Ovary (tissue), 3 donors: ENCODE results near the gene SLC25A41.

Experiments used
- EP300 ChIP-seq: sonication (generic); formaldehyde crosslinking; IDR thresholded peaks from one replicate; pipeline ENCODE4 v1.6.1; 2017; ENCODE audit warnings: antibody characterized with exemption
- POLR2A ChIP-seq: fragments of 450-650 bp; IDR thresholded peaks from one replicate; pipeline ENCODE4 v1.6.1; 2017; ENCODE audit warnings: antibody characterized with exemption, mild to moderate bottlenecking, moderate library complexity
- TF ChIP-seq, protein P1 (sequence below), 3 donors: fragments of 450-650 bp in 2 of 3; fragments of 200-600 bp in 1 of 3; IDR thresholded peaks; one replicate each; pipeline versions ENCODE4 v1.5.1 to v1.8.0; 2016 to 2022; ENCODE audit warnings: antibody characterized with exemption in 3 of 3, mild to moderate bottlenecking in 1 of 3
- donor health status: DM: no; HTN: no; CAD: no.

DNA sequence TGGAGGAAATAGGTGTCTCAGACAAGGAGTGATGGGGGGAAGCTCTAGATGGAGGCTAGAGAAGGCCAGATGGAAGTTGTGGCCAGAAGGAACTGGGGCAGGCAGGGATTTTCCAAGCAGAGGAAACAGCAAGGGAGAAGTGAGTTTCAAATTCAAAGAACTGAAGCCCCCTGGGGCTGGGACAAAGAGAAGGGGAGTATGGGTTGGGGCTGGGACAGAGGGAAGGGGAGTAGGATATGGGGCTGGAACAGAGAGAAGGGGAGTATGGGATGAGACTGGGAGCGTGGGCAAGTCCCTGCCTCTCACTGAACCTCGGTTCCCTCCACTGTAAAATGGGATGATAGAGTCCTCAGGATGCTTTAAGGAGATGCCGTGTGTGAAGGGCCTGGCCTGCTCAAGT lies 38.7 kb downstream of the SLC25A41 start:
- TF ChIP-seq, protein P1, sequence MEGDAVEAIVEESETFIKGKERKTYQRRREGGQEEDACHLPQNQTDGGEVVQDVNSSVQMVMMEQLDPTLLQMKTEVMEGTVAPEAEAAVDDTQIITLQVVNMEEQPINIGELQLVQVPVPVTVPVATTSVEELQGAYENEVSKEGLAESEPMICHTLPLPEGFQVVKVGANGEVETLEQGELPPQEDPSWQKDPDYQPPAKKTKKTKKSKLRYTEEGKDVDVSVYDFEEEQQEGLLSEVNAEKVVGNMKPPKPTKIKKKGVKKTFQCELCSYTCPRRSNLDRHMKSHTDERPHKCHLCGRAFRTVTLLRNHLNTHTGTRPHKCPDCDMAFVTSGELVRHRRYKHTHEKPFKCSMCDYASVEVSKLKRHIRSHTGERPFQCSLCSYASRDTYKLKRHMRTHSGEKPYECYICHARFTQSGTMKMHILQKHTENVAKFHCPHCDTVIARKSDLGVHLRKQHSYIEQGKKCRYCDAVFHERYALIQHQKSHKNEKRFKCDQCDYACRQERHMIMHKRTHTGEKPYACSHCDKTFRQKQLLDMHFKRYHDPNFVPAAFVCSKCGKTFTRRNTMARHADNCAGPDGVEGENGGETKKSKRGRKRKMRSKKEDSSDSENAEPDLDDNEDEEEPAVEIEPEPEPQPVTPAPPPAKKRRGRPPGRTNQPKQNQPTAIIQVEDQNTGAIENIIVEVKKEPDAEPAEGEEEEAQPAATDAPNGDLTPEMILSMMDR (IDR thresholded peaks at IDR 0.05), result no peak
- TF ChIP-seq POLR2A (no peak), EP300 (no peak)
